Cardiac fibroblast (primary cell): ENCODE measurements around the gene DMRTC1.
"Not testable (repeated sequence)": the region's sequence is repeated elsewhere in the genome, so short reads cannot be mapped to it uniquely, and the experiment has no call there.

Source experiments
- DNase-seq, 2 donors: peaks; one replicate each; pipeline versions ENCODE4 v3.0.0 to v3.0.0-alpha.2; 2010; ENCODE audit warnings: low read depth in 2 of 2
- H3K4me3 ChIP-seq, 2 donors: replicated peaks in 1 of 2; 1 replicate in 1 of 2; 2 replicates in 1 of 2; pipeline ENCODE4 v1.5.1; 2011; ENCODE audit warnings: low read depth in 2 of 2, low read length in 2 of 2, mild to moderate bottlenecking in 2 of 2, moderate library complexity in 1 of 2

The DMRTC1 gene

DNA sequence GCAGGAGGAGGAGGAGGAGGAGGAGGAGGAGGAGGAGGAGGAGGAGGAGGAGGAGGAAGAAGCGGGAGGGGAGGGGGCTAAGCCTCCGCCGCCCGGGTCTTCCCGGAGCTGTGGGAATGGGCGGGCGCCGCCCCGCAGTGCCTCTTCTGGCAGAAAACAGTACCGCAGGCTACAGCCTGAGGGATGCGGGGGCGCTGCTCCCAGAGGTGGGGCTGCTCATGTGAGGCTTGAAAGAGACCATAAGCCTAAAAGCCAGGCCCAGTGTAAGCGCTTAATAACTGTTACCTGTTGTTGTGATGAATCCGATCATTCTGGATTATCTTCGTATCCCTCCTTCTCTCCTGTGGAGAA lies at the start of gene DMRTC1:
Gene DMRTC1 (minus strand): TSS at position 19 of the 351 bp plus-strand sequence. CDS start 68,143 bp downstream, outside the sequence.
- H3K4me3 ChIP-seq, DNase-seq: not testable (repeated sequence)

- not testable (repeated sequence) for DNase-seq, H3K4me3 ChIP-seq
Measured at GRCh38 chrX:72980894-72981469, 37.3 kb upstream of the DMRTC1 start.

DNA sequence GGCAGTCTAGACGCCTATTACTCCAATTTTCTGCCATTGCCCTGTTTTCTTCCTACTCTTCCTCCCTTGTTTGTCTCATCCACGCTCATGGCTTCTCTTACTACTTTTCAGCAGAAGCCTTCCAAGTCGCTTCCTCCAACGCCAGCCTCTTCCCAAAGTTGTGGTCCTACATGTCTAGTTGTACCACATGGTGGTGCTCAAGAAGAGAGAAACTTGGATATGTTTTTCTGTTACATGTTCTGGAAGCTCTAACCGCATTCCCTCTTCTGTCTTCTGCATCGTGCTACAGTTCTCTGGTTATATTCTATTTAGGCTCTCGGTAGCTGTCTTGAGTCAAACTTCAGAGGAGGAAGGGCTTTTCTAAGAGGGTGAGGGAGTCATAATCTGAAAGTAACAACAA lies 31.2 kb upstream of the DMRTC1 start:
- H3K4me3 ChIP-seq, DNase-seq: not testable (repeated sequence)

DNA sequence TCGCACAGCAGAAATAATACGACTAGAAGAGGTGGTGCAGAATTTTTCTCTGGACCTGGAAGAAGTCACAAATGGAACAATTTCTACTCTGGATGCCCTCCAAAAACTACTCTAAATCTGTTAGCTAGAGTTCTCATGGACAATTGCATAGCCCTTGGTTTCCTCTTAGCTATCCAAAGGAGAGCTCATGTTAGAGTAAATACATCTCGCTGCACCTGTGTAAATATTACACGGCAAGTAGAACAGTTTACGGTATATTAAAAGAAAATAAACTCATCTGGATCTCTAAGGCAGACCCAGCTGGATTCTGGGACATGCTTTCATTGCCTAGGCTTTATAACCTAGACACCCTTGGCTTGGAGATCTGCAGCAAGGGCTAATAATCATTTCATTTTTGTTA lies 28.2 kb upstream of the DMRTC1 start:
- not testable (repeated sequence) for DNase-seq, H3K4me3 ChIP-seq

DNA sequence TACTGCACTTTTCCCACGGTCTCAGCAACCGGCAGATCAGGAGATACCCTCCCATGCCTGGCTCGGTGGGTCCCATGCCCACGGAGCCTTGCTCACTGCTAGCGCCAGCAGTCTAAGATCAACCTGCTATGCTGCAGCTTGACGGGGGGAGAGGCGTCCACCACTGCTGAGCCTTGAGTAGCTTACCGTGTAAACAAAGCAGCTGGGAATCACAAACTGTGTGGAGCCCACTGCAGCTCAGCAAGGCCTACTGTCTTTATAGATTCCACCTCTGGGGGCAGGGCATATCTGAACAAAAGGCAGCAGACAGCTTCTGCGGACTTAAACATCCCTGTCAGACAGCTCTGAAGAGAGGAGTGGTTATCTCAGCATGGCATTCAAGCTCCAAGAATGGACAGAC lies 16.3 kb upstream of the DMRTC1 start:
- not testable (repeated sequence) for DNase-seq, H3K4me3 ChIP-seq

- DNase-seq, H3K4me3 ChIP-seq: not testable (repeated sequence)
Measured at GRCh38 chrX:72943035-72943818, 410 bp downstream of the DMRTC1 start.

- not testable (repeated sequence) for DNase-seq, H3K4me3 ChIP-seq
Measured at GRCh38 chrX:72942272-72942671, 1.4 kb downstream of the DMRTC1 start.

GRCh38 chrX:72937906-72938305 lies 5.7 kb downstream of the DMRTC1 start, which contains the start of gene FAM236A:
FAM236A (plus strand) TSS chrX:72938206; CDS start chrX:72938263, 57 bp downstream.
- H3K4me3 ChIP-seq, DNase-seq: not testable (repeated sequence)

DNA sequence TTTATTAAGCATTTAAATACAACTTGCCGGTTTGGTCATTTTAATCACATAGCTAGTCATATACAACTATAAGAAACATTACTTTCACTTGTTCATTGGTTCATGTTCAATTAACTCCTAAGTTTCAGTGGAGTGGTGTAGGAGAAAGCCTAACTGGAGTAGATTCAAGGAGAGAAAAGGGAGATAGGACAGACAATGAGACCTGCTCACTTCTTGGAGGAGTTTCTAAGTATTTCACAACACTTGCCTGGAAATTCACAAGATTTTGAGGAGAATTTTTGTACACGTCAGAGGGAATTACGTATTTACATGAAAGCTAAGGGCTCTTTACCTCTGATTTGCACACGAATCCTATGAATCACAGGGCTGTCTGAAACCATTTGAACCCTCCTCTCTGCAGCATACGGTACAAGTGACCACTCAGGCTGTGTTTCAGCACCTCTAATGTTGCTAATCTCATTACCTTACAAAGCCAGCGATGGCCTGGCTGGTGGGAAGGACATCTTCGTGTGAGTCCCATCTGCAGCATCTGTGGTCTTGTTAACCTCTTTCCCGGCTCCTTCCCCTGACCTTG lies 6.7 kb downstream of the DMRTC1 start:
- not testable (repeated sequence) for DNase-seq, H3K4me3 ChIP-seq

DNA sequence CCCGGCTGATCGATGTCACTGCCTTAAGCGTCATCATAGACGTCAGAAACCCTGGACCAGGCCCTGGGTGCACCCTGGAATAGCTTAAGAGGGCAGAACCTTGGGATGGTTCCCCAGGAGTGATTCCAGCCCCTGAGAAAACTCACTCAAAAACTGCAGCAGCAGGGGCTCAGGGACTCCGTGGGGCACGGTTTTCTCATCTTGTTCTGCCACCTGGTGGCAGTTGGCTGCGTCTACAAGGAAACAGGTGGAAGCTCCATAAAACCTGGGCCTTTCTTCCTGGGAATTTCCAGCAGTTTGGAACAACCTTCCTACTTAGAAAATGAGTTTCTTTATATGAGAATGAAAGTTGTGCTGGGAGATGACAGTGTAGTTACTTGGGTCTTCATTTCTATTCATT lies 7.2 kb downstream of the DMRTC1 start:
- not testable (repeated sequence) for DNase-seq, H3K4me3 ChIP-seq

- not testable (repeated sequence) for H3K4me3 ChIP-seq, DNase-seq
Measured at GRCh38 chrX:72932283-72932682, 11.4 kb downstream of the DMRTC1 start.

DNA sequence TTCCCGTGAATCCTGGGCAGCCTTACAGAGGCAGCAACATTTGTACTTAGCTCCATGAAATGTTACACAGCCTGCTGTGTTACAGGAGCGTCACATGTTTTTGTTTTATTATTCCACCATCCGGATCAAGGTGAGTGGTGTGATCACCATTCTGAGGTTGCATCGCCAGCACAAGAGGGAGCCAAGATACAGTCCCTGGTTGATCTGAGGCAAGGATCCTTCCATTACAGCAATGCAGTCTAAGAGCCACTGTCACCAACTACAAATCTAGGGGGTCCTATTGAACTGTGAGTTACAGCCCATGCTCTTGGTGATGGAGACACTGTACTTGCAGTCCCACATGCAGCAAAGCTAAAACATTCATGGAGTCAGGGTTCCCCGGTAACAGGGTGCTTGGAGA lies 27.5 kb downstream of the DMRTC1 start:
- DNase-seq, H3K4me3 ChIP-seq: not testable (repeated sequence)

- H3K4me3 ChIP-seq: not testable (repeated sequence)
Measured at GRCh38 chrX:72912315-72912714, 31.3 kb downstream of the DMRTC1 start, which contains the start of gene FAM236C. FAM236C (plus strand) TSS chrX:72912615; CDS start chrX:72912715, 100 bp downstream.

GRCh38 chrX:72889740-72890139 lies 53.9 kb downstream of the DMRTC1 start:
- DNase-seq: not testable (repeated sequence)

More at GRCh38 chrX:72912315-72912714, 31.3 kb downstream of the DMRTC1 start, which contains the start of gene FAM236C:
- DNase-seq: not testable (repeated sequence)

DNA sequence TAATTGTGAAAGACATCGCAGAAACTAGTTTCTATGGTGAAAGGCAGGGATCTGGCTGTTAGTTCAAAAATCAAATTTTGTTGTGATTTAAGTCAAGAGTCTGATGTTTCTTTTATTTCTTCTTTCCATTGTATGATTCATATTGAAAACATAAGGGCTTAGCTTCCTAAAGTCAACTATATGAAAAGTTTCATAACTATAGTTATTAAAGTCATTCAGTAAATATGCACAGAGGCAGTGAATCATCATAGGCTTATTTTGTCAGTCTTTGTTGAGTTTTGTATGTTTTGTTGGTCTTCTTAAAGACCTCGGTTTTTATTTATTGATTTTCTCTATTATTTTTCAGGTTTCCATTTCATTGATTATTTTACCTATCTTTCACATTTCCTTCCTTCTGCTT lies 60.7 kb downstream of the DMRTC1 start:
- DNase-seq, H3K4me3 ChIP-seq: not testable (repeated sequence)

More at GRCh38 chrX:72889740-72890139, 53.9 kb downstream of the DMRTC1 start:
- not testable (repeated sequence) for H3K4me3 ChIP-seq

DNA sequence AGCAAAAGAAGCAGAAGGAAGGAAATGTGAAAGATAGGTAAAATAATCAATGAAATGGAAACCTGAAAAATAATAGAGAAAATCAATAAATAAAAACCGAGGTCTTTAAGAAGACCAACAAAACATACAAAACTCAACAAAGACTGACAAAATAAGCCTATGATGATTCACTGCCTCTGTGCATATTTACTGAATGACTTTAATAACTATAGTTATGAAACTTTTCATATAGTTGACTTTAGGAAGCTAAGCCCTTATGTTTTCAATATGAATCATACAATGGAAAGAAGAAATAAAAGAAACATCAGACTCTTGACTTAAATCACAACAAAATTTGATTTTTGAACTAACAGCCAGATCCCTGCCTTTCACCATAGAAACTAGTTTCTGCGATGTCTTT lies 106.1 kb downstream of the DMRTC1 start:
- DNase-seq, H3K4me3 ChIP-seq: not testable (repeated sequence)

- not testable (repeated sequence) for DNase-seq, H3K4me3 ChIP-seq
Measured at GRCh38 chrX:72830701-72831100, 112.9 kb downstream of the DMRTC1 start.
